ENCODE results near the gene PRM3.
"Not testable (repeated sequence)": the region's sequence is repeated elsewhere in the genome, so short reads cannot be mapped to it uniquely, and the experiment has no call there.

PRM3 gene

DNA sequence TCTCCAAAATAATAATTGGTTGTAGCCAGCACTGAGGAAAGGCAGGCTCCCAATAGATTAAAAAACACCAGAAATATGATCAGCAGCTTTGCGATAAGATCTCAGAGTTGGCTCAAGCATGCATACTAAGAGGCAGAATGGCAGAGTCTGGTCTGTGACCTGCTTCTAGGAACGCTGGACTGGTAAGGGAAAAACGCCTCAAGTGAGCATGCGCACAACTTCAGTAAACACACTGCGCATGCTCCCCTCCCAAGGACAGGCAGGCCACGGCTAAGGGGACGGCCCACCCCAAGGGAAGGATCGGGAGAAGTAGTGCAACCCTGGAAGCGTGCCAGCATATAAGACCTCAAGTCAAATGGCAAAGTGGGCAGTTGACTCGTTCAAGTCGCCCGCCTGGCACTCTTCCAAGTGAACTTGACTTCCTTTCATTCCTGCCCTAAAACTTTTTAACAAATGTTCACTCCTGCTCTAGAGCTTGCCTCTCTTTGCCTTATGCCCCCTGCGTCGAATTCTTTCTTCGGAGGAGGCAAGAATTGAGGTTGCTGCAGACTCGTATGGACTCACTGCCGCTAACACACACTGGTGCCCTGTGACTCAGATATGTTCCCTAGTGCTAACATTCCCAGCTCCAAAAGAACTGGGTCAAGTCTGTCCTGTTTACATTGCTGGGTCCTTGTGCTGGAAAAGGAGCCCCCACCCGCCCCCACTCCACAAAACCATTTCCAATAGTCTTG, 30.1 kb upstream of the PRM3 start:
- no peak for DNase-seq

DNA sequence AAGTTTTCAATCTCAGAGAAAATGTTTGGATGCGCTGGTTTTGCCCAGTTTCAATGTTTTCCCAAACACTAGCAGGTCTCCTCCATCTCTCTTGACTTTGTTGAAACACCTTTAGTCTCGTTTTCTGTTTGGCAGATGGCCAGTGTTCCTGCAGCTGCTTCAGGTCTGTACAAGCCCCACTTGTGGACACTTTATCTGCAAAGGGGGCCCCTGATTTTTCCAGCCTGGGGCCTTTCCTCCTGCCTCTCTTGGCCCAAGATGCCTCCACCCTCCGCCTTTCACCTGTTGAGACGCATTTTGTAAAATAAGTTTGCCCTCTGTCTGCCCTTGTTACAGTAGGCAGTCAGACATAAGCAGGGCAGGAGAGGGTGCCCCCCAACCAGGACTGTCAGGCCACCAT, 29.5 kb upstream of the PRM3 start:
- no peak for DNase-seq

- DNase-seq = no peak
Observed at GRCh38 chr16:11301645-11302501, 28.4 kb upstream of the PRM3 start.

DNA sequence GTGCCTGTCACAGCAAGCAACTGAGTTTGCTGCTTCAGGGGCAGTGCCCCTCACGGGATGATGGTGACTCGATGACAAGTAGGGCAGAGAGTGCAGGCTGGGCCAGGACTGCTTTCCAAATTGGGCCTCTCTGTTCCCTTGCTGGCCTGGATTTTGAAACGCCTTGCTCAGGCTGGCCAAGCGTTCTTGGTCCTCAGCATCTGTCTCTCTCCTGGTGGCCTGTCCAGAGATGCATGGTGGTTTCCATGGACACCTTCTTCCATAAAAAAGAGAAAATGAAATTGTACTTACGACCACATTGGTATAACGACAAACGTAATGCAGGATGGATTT, 27.1 kb upstream of the PRM3 start:
- DNase-seq = no peak

DNA sequence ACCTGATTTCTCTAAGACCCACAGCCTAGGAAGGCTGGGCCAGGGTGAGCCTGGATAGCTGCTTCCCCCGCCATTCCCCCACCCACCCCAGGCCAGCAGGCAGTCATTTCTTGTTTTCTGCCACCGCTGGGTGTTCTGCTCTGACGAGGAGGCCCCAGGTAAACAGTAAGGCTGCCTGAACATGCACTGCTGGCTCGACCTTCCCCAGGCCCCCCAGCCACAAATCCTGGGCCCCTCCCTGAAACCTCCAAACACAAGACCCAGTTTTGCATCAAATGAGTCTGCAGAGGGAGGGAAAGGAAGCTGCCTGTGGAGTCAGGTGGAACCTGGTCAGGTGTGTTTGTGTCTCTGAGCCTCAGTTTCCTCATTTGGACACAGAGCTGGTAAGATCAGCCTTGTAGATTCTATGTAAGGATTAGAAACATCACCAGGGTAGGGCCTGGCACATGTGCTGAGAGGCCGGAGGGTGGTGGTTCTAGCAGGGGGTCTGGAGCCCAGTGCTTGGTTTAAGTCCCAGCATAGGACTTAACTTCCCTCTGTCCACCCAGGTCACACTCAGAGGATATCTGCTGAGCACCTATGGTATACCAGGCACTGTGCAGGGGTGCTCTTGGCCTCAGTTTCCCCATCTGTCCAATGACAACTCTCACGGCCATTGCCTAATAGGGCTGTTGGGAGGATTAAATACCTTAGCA, 26.6 kb upstream of the PRM3 start:
- DNase-seq = no peak

- DNase-seq = not testable (repeated sequence)
Observed at GRCh38 chr16:11298950-11299547, 25.6 kb upstream of the PRM3 start.

GRCh38 chr16:11298143-11298900, 24.9 kb upstream of the PRM3 start:
- no peak for DNase-seq

- DNase-seq = peak; percentile 82
Observed at GRCh38 chr16:11297492-11298142, 24.2 kb upstream of the PRM3 start.

DNA sequence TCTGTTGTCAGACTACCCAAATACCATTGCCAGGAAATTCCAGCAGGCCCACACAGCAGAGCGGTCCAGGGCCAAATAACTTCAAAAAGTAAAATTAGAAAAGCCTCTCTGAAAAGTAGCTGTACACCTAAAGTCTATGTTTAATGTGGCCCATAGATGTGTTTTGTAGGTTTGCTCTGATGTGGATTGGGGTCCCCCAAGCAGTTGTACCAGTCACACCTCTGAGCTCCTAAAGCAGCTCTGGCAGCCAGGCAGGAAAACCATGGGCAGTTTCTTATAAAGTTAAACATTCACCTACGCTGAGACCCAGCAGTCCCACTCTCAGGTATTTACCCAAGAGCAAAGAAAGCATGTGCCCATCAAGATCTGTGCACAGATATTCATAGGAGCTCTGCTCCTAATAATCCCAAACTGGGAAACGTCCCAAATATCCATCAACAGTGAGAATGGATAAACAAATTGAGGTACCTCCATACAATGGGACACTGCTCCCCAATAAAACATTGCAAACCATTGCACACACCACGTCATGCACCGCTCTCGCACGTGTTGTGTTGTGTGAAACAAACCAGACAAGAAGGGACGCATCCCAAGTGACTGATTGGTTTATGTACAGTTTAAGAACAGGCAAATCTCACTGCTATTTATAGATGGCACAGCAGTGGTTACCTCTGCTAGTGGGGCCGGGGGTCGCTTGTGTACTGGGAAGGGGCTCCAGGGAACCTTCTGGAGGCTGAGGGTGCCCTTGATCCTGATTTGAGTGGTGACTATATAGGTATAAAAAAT, 23.5 kb upstream of the PRM3 start:
- no peak for DNase-seq

GRCh38 chr16:11296351-11296705, 22.9 kb upstream of the PRM3 start:
- DNase-seq = no peak

DNA sequence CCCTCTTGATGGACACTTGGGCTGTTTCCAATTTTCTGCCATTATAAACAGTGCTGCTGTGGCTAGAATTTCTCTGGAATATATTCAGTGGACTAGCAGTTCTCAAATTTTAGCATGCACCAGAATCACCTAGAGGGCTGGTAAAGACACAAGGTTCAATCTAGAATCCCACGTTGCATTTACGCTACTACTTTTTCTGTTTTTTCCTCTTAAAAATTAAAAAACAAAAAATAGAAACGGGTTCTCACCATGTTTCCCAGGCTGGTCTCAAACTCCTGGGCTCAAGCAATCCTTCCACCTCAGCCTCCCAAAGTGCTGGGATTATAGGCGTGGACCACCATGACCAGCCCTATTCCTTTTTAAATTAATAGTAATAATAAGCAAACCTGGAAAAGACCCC, 22.2 kb upstream of the PRM3 start:
- no peak for DNase-seq

GRCh38 chr16:11292076-11292748, 18.8 kb upstream of the PRM3 start:
- DNase-seq = no peak

GRCh38 chr16:11291091-11291703, 17.8 kb upstream of the PRM3 start:
- DNase-seq = no peak

DNA sequence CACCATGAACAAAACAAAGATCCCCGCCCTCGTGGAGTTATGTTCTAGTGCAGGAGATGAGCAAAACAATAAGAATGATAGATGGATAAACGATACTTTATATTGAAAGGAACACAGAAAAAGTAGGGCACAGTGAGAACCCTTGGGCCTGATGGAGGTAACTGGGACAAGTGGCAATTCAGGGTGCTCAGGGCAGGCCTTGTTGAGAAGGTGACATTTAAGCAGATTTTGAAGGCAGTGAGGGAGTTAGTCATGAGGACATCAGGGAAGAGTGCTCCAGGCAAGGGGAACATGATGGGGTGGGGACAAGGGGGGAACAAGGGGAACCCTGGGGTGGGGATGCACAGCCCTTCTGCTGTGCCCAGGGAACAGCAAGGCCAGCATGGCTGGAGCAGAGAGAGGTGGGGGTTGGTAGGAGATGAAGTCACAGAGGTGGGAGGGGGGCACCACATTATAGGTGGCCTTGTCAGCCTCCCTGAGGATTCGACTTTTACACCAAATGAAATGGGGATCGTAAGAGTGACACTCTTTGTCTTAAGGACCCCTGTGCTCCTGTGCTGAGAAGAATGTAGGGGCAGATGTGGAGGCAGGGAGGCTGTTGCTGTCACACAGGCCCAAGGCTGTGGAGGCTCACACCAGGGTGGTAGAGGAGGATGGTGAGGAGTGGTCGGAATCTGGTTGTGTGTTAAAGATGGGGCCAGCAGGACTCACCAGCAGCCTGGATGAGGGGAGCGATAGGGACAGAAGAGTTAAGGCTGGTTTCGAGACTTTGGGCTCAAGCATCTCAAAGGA, 16.9 kb upstream of the PRM3 start:
- no peak for DNase-seq

DNA sequence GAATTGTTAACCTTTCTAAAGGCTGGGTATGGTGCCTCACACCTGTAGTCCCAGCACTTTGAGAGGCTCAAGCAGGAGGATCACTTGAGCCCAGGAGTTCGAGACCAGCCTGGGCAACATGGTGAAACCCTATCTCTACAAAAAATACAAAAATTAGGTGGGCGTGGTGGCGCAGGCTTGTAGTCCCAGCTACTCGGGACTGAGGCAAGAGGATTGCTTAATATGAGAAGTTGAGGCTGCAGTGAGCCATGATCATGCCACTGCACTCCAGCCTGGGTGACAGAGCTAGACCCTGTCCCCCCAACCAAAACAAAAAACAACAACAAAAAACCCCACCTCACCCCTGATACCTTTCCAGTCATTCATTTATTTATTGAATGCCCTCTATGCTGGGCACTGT, 16.3 kb upstream of the PRM3 start:
- not testable (repeated sequence) for DNase-seq

DNA sequence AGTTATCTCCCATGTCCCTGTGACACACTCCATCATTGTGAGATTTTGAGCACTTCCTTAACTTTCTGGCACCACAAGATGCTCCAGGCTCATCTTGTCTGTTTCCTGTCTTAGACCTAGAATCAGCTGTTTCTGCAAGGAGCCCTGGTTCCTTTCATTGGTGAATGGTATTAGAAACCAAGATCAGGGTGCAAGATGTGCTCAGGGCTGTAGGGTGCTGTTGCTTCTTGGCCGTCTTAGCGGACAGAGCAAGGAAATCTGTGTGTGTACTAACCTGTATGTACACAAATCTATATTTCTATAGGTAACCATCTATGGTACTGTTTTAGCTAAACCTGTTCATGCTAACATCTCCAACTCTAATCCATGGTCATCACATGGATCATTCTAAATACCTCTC, 15.8 kb upstream of the PRM3 start:
- DNase-seq = no peak

DNA sequence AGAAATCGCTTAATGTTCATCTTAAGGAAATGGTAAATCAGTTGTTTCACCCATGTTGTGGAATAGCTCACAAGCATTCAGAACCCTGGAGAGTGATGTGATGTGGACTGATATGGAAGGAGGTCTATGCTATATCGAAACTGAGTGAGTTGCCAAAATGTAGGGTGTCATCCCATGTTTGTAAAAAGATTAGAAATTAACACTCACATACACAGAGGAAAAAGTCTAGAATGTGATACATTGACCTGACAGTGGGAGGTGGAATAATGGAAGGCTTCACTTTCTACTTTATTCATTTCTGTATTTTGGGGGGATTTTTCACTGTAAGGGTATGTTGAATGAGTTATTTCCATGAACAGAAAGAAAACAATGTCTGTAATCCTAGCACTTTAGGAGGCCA, 12.4 kb upstream of the PRM3 start:
- DNase-seq = no peak

DNA sequence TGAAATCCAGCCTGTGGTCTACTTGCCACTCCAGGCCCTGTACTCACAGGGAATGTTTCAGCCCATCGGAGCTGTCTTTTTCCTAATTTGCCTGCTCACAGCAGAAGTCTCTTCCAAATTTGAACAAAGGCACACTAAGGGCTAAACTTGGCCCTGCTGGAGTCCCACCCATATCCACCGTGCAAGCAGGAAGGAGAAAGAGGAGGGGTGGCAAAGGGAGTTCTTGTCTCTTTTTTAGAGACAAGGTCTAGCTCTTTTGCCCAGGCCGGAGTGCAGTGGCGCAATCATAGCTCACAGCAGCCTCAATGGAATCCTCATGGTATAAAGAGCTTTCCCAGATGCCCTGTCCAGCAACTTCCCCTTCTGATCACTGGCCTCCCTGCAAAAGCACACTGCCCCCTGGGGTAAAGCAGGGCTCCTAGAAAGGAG, 10.4 kb upstream of the PRM3 start:
- no peak for DNase-seq
